K562 (cell line): ENCODE data around the gene TTC24. TPM values are rescaled to one million over a fixed set of nuclear protein-coding genes. Genes with fewer than 3 reads are reported as not detected.

Source experiments
- CEBPZ ChIP-seq: fragments of 150-350 bp; IDR thresholded peaks from 2 replicates; pipeline ENCODE4 v1.6.1; 2014; ENCODE audit warnings: low read depth, mild to moderate bottlenecking, low read length, borderline replicate concordance
- CHD4 ChIP-seq: fragments of 200-600 bp; sonication (generic); IDR thresholded peaks from 3 replicates; pipeline ENCODE4 v1.6.1; 2012; ENCODE audit warnings: low read depth, mild to moderate bottlenecking, mixed read lengths, low read length, inconsistent platforms; ENCODE audit not compliant: insufficient read depth, insufficient replicate concordance, poor library complexity, severe bottlenecking
- HNRNPL ChIP-seq: fragments of 200-400 bp; formaldehyde crosslinking; IDR thresholded peaks from 2 replicates; pipeline ENCODE4 v1.6.1; 2017; ENCODE audit warnings: low read depth, mild to moderate bottlenecking, low read length
- ILK ChIP-seq: fragments of 450-650 bp; IDR thresholded peaks from 2 replicates; pipeline ENCODE4 v1.6.1; 2016; ENCODE audit warnings: missing genetic modification characterization, low read depth, mild to moderate bottlenecking, missing compliant biosample characterization, moderate library complexity, borderline replicate concordance
- KLF13 ChIP-seq: fragments of 450-650 bp; IDR thresholded peaks from 2 replicates; pipeline ENCODE4 v1.6.1; 2016; ENCODE audit warnings: missing genetic modification characterization, low read depth, mild to moderate bottlenecking, missing compliant biosample characterization, moderate library complexity, borderline replicate concordance
- NFIC ChIP-seq: fragments of 450-650 bp; IDR thresholded peaks from 2 replicates; pipeline ENCODE4 v1.6.1; 2017; ENCODE audit warnings: mild to moderate bottlenecking, inconsistent platforms
- POLR2A ChIP-seq: fragments of 450-650 bp; conservative IDR thresholded peaks from 2 replicates; pipeline ENCODE4 v1.6.1; 2016
- RBM14 ChIP-seq: fragments of 200-400 bp; formaldehyde crosslinking; IDR thresholded peaks from 2 replicates; pipeline ENCODE4 v1.6.1; 2018; ENCODE audit warnings: low read depth, mild to moderate bottlenecking, low read length, moderate library complexity, borderline replicate concordance; ENCODE audit not compliant: insufficient read depth
- SRSF3 ChIP-seq: fragments of 200-400 bp; formaldehyde crosslinking; IDR thresholded peaks from 2 replicates; pipeline ENCODE4 v1.6.1; 2016; ENCODE audit warnings: mild to moderate bottlenecking, low read length, moderate library complexity; ENCODE audit not compliant: insufficient read depth
- STAT5B ChIP-seq: fragments of 250-450 bp; sonication (Bioruptor Pico); IDR thresholded peaks from 2 replicates; pipeline ENCODE4 v1.8.0; 2021; ENCODE audit warnings: mild to moderate bottlenecking, inconsistent platforms
- ZBTB17 ChIP-seq: fragments of 450-650 bp; formaldehyde crosslinking; IDR thresholded peaks from 2 replicates; pipeline ENCODE4 v1.4.0; 2020; ENCODE audit warnings: mild to moderate bottlenecking
- ZNF398 ChIP-seq: fragments of 250-450 bp; sonication (Bioruptor Pico); IDR thresholded peaks from 2 replicates; pipeline ENCODE4 v1.8.0; 2021; ENCODE audit warnings: moderate library complexity, mild to moderate bottlenecking, inconsistent platforms
- polyA plus RNA-seq, 8 experiments: library from polyadenylated mRNA; depleted of rRNA in 4 of 8; stranded (reverse) in 5 of 8; unstranded in 3 of 8; fragments of >200 nt; fragmentation: Nextera tagmentation in 2 of 8; fragmentation: Illumina TruSeq in 1 of 8; extraction: Ambion mirVana in 2 of 8; extraction: Trizol in 1 of 8; gene quantifications; 2 replicates each; pipeline versions ENCODE4 v1.2.1 to v1.2.3, GENCODE V29; 2011 to 2014; ENCODE audit warnings: inconsistent platforms in 1 of 8, missing spikeins in 1 of 8
- total RNA-seq, 7 experiments: library from RNA; depleted of rRNA in 6 of 7; stranded (reverse); fragments of >200 nt in 6 of 7; fragmentation: Illumina TruSeq in 2 of 7; extraction: Trizol in 2 of 7; gene quantifications; 2 replicates each; pipeline versions ENCODE4 v1.2.1 to v1.2.3, GENCODE V29; 2011 to 2021; ENCODE audit warnings: low replicate concordance in 1 of 7
- TF ChIP-seq, protein P1 (sequence below): sonication (generic); IDR thresholded peaks from 2 replicates; pipeline ENCODE4 v1.6.1; 2016
- TF ChIP-seq, protein P2 (sequence below): sonication (generic); formaldehyde crosslinking; IDR thresholded peaks from 2 replicates; pipeline ENCODE4 v1.8.1; 2022; ENCODE audit warnings: missing genetic modification reagents

TTC24 gene
- total and polyA plus RNA-seq, 9 of the 15 experiments (the other 6 are each of a cell fraction or from before 2014, with no cell fraction given), result not detected

GRCh38 chr1:156601122-156601830, 21.8 kb downstream of the TTC24 start, which contains the start of gene GPATCH4 (continued):
- TF ChIP-seq, protein P1, sequence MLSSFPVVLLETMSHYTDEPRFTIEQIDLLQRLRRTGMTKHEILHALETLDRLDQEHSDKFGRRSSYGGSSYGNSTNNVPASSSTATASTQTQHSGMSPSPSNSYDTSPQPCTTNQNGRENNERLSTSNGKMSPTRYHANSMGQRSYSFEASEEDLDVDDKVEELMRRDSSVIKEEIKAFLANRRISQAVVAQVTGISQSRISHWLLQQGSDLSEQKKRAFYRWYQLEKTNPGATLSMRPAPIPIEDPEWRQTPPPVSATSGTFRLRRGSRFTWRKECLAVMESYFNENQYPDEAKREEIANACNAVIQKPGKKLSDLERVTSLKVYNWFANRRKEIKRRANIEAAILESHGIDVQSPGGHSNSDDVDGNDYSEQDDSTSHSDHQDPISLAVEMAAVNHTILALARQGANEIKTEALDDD, result no peak
- TF ChIP-seq ZBTB17 (CRISPR knock-in tag) (no peak), CHD4 (no peak), ILK (tag) (no peak), STAT5B (no peak), KLF13 (tag) (no peak), POLR2A (peak; percentile 93), RBM14 (no peak), ZNF398 (CRISPR knock-in tag) (no peak), NFIC (peak; percentile 10; the same call in 1 of the 2 replicates), SRSF3 (no peak), HNRNPL (no peak), CEBPZ (no peak)
- TF ChIP-seq, protein P2, sequence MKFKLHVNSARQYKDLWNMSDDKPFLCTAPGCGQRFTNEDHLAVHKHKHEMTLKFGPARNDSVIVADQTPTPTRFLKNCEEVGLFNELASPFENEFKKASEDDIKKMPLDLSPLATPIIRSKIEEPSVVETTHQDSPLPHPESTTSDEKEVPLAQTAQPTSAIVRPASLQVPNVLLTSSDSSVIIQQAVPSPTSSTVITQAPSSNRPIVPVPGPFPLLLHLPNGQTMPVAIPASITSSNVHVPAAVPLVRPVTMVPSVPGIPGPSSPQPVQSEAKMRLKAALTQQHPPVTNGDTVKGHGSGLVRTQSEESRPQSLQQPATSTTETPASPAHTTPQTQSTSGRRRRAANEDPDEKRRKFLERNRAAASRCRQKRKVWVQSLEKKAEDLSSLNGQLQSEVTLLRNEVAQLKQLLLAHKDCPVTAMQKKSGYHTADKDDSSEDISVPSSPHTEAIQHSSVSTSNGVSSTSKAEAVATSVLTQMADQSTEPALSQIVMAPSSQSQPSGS (CRISPR knock-in tag), result no peak
